Measurements from ENCODE around the gene HAUS5. TPM values are rescaled to one million over a fixed set of nuclear protein-coding genes. Genes with fewer than 3 reads are reported as not detected.

Gene HAUS5
- total and polyA plus RNA-seq, 10 donors, result 10.3 to 24.4 (median 18.6) TPM

GRCh38 chr19:35670686-35671085 is 58.2 kb downstream of the HAUS5 start:
- Histone ChIP-seq H3K4me3 (no peak overlapping the region), H3K9me3 (no peaks in the 10 kb centered on the region), H3K27me3 (replicated peaks in 1 of 7) (peaks cover 0 to 56% (median 19%) of the 10 kb centered on the region in 7 donors), H3K27ac (no peak overlapping the region), H3K4me1 (peaks cover 0 to 13% (median 9%) of the 10 kb centered on the region in 6 donors), H3K36me3 (peaks cover 0 to 5% (median 0%) of the 10 kb centered on the region in 6 donors)
- DNase-seq, result no peak
- intact Hi-C loops (cut with DNase I; ENCODE audit: low total_unique reads), result no loop called here
- WGBS, 5 donors, result 72 to 95% (median 77%) methylated on average over 1 of the region's 1 CpG
- TF ChIP-seq, protein P1, sequence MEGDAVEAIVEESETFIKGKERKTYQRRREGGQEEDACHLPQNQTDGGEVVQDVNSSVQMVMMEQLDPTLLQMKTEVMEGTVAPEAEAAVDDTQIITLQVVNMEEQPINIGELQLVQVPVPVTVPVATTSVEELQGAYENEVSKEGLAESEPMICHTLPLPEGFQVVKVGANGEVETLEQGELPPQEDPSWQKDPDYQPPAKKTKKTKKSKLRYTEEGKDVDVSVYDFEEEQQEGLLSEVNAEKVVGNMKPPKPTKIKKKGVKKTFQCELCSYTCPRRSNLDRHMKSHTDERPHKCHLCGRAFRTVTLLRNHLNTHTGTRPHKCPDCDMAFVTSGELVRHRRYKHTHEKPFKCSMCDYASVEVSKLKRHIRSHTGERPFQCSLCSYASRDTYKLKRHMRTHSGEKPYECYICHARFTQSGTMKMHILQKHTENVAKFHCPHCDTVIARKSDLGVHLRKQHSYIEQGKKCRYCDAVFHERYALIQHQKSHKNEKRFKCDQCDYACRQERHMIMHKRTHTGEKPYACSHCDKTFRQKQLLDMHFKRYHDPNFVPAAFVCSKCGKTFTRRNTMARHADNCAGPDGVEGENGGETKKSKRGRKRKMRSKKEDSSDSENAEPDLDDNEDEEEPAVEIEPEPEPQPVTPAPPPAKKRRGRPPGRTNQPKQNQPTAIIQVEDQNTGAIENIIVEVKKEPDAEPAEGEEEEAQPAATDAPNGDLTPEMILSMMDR (IDR thresholded peaks at IDR 0.05 in 8 of 11, conservative IDR thresholded peaks at IDR 0.05 in 3 of 11), result no peak
- TF ChIP-seq POLR2A (IDR thresholded peaks at IDR 0.05) (no peak), POLR2AphosphoS5 (IDR thresholded peaks at IDR 0.05) (no peak)

GRCh38 chr19:35671818-35672217 is 59.3 kb downstream of the HAUS5 start:
- intact Hi-C loops (cut with DNase I; ENCODE audit: low total_unique reads), result no loop called here
- peaks cover 0 to 61% (median 21%) of the 10 kb centered on the region in 7 donors for H3K27me3 ChIP-seq (replicated peaks in 1 of 7)

GRCh38 chr19:35673121-35673804 is 60.7 kb downstream of the HAUS5 start:
- H3K4me3 ChIP-seq, result peak overlapping the region in 6 of 8 donors; percentile 17 to 69 (median 36)
- H3K9me3 ChIP-seq, result no peaks in the 10 kb centered on the region
- no peaks in the 10 kb centered on the region for H3K36me3 ChIP-seq
- H3K4me1 ChIP-seq, result peaks cover 0 to 13% (median 9%) of the 10 kb centered on the region in 6 donors
- no peak for TF ChIP-seq POLR2A (IDR thresholded peaks at IDR 0.05)
- no peak for TF ChIP-seq POLR2AphosphoS5 (IDR thresholded peaks at IDR 0.05)
- TF ChIP-seq, protein P1 (IDR thresholded peaks at IDR 0.05 in 8 of 11, conservative IDR thresholded peaks at IDR 0.05 in 3 of 11), result no peak
- 4 to 10% (median 6%) methylated on average over 26 to 39 of the region's 39 CpGs for WGBS, 5 donors
- peak overlapping the region in 1 of 8 donors; percentile 36 for H3K27ac ChIP-seq
- intact Hi-C loops (cut with DNase I; ENCODE audit: low total_unique reads), result no loop called here
- H3K27me3 ChIP-seq (replicated peaks in 1 of 7), result peaks cover 0 to 67% (median 21%) of the 10 kb centered on the region in 7 donors
- DNase-seq, result peak; percentile 77

More at GRCh38 chr19:35671818-35672217, 59.3 kb downstream of the HAUS5 start:
- DNase-seq, result no peak
- no peaks in the 10 kb centered on the region for H3K9me3 ChIP-seq
- TF ChIP-seq, protein P1 (IDR thresholded peaks at IDR 0.05 in 8 of 11, conservative IDR thresholded peaks at IDR 0.05 in 3 of 11), result no peak
- TF ChIP-seq POLR2AphosphoS5 (IDR thresholded peaks at IDR 0.05), result no peak
- TF ChIP-seq POLR2A (IDR thresholded peaks at IDR 0.05), result no peak
- no peaks in the 10 kb centered on the region for H3K36me3 ChIP-seq
- H3K27ac ChIP-seq, result no peak overlapping the region
- 33 to 56% (median 49%) methylated on average over 3 of the region's 3 CpGs for WGBS, 5 donors
- H3K4me3 ChIP-seq, result no peak overlapping the region
- H3K4me1 ChIP-seq, result peaks cover 0 to 13% (median 9%) of the 10 kb centered on the region in 6 donors

Other genes starting within 250 kb of the HAUS5 start
- gene GPR42, start 241.7 kb upstream of the HAUS5 start, total RNA-seq, result under 1 TPM in 3 of 7 donors, not detected in 4; 0.60 to 0.67 (median 0.66) TPM
- gene GPR42, start 241.7 kb upstream of the HAUS5 start, polyA plus RNA-seq, result under 1 TPM in 1 of 3 donors, not detected in 2; 0.09 TPM
- 10 to 100 TPM in 5 of 7 donors, 1 to 10 TPM in 2; 3.0 to 53.5 (median 12.6) TPM for gene FFAR2, start 164.5 kb upstream of the HAUS5 start, total RNA-seq
- 1 to 10 TPM in 2 of 3 donors, under 1 TPM in 1; 0.89 to 9.0 (median 5.7) TPM for gene FFAR2, start 164.5 kb upstream of the HAUS5 start, polyA plus RNA-seq
- gene KRTDAP, start 122.3 kb upstream of the HAUS5 start, total RNA-seq, result 1 to 10 TPM in 1 of 7 donors, not detected in 6; 3.1 TPM
- gene KRTDAP, start 122.3 kb upstream of the HAUS5 start, polyA plus RNA-seq, result not detected
- gene DMKN, start 99.1 kb upstream of the HAUS5 start, total RNA-seq, result 10 to 100 TPM in 2 of 7 donors, 1 to 10 TPM in 5; 2.5 to 17.9 (median 4.4) TPM
- 10 to 100 TPM in 2 of 3 donors, 1 to 10 TPM in 1; 7.2 to 15.3 (median 10.7) TPM for gene DMKN, start 99.1 kb upstream of the HAUS5 start, polyA plus RNA-seq
- gene SBSN, start 84.4 kb upstream of the HAUS5 start, total RNA-seq, result not detected
- gene SBSN, start 84.4 kb upstream of the HAUS5 start, polyA plus RNA-seq, result under 1 TPM; 0.05 to 0.33 (median 0.19) TPM
- gene GAPDHS, start 79.3 kb upstream of the HAUS5 start, total RNA-seq, result under 1 TPM in 1 of 7 donors, not detected in 6; 0.17 TPM
- gene GAPDHS, start 79.3 kb upstream of the HAUS5 start, polyA plus RNA-seq, result under 1 TPM in 2 of 3 donors, not detected in 1; 0.13 to 0.14 TPM
- gene TMEM147, start 67.1 kb upstream of the HAUS5 start, total RNA-seq, result 10 to 100 TPM; 47.6 to 67.7 (median 50.4) TPM
- gene TMEM147, start 67.1 kb upstream of the HAUS5 start, polyA plus RNA-seq, result 10 to 100 TPM; 57.9 to 88.7 (median 78.7) TPM
- not detected for gene ATP4A, start 49.1 kb upstream of the HAUS5 start, total RNA-seq
- gene ATP4A, start 49.1 kb upstream of the HAUS5 start, polyA plus RNA-seq, result not detected
- not detected for gene PMIS2, start 26.6 kb upstream of the HAUS5 start, total RNA-seq
- not detected for gene PMIS2, start 26.6 kb upstream of the HAUS5 start, polyA plus RNA-seq
- 10 to 100 TPM; 48.2 to 63.4 (median 59.6) TPM for gene RBM42, start 16.3 kb downstream of the HAUS5 start, total RNA-seq
- 10 to 100 TPM; 48.8 to 71.9 (median 58.1) TPM for gene RBM42, start 16.3 kb downstream of the HAUS5 start, polyA plus RNA-seq
- under 1 TPM in 2 of 7 donors, not detected in 5; 0.43 to 0.57 TPM for gene ETV2, start 29.0 kb downstream of the HAUS5 start, total RNA-seq
- gene ETV2, start 29.0 kb downstream of the HAUS5 start, polyA plus RNA-seq, result 1 to 10 TPM in 2 of 3 donors, under 1 TPM in 1; 0.99 to 1.2 (median 1.1) TPM
- gene COX6B1, start 35.6 kb downstream of the HAUS5 start, total RNA-seq, result 100 to 1,000 TPM; 208 to 672 (median 255) TPM
- gene COX6B1, start 35.6 kb downstream of the HAUS5 start, polyA plus RNA-seq, result 100 to 1,000 TPM; 640 to 837 (median 717) TPM
- gene UPK1A, start 53.8 kb downstream of the HAUS5 start, total RNA-seq, result not detected
- under 1 TPM in 1 of 3 donors, not detected in 2; 0.11 TPM for gene UPK1A, start 53.8 kb downstream of the HAUS5 start, polyA plus RNA-seq
- 1 to 10 TPM; 2.5 to 6.9 (median 4.0) TPM for gene ZBTB32, start 91.8 kb downstream of the HAUS5 start, total RNA-seq
- 1 to 10 TPM; 3.0 to 8.2 (median 4.8) TPM for gene ZBTB32, start 91.8 kb downstream of the HAUS5 start, polyA plus RNA-seq
- 10 to 100 TPM; 36.6 to 58.2 (median 50.7) TPM for gene KMT2B, start 105.3 kb downstream of the HAUS5 start, total RNA-seq
- 10 to 100 TPM; 17.6 to 37.2 (median 27.6) TPM for gene KMT2B, start 105.3 kb downstream of the HAUS5 start, polyA plus RNA-seq
- 10 to 100 TPM; 16.5 to 64.7 (median 43.5) TPM for gene IGFLR1, start 129.7 kb downstream of the HAUS5 start, total RNA-seq
- gene IGFLR1, start 129.7 kb downstream of the HAUS5 start, polyA plus RNA-seq, result 10 to 100 TPM; 30.1 to 62.9 (median 49.3) TPM
- 10 to 100 TPM; 27.3 to 65.1 (median 29.7) TPM for gene U2AF1L4, start 132.7 kb downstream of the HAUS5 start, total RNA-seq
- 10 to 100 TPM; 27.2 to 96.5 (median 60.7) TPM for gene U2AF1L4, start 132.7 kb downstream of the HAUS5 start, polyA plus RNA-seq
- gene PSENEN, start 132.9 kb downstream of the HAUS5 start, total RNA-seq, result 10 to 100 TPM; 37.5 to 55.7 (median 47.6) TPM
- 10 to 100 TPM; 61.9 to 71.3 (median 62.1) TPM for gene PSENEN, start 132.9 kb downstream of the HAUS5 start, polyA plus RNA-seq
- gene LIN37, start 135.8 kb downstream of the HAUS5 start, total RNA-seq, result 10 to 100 TPM in 5 of 7 donors, 1 to 10 TPM in 2; 7.0 to 19.5 (median 10.7) TPM
- 10 to 100 TPM; 13.7 to 28.5 (median 18.5) TPM for gene LIN37, start 135.8 kb downstream of the HAUS5 start, polyA plus RNA-seq
- gene HSPB6, start 144.3 kb downstream of the HAUS5 start, total RNA-seq, result 1 to 10 TPM; 2.1 to 5.9 (median 4.3) TPM
- 10 to 100 TPM in 1 of 3 donors, 1 to 10 TPM in 2; 2.9 to 11.0 (median 5.8) TPM for gene HSPB6, start 144.3 kb downstream of the HAUS5 start, polyA plus RNA-seq
- gene PROSER3, start 145.4 kb downstream of the HAUS5 start, total RNA-seq, result 10 to 100 TPM in 6 of 7 donors, 1 to 10 TPM in 1; 6.6 to 25.2 (median 16.3) TPM
- 1 to 10 TPM; 2.0 to 8.4 (median 2.1) TPM for gene PROSER3, start 145.4 kb downstream of the HAUS5 start, polyA plus RNA-seq
- gene ARHGAP33, start 162.8 kb downstream of the HAUS5 start, total RNA-seq, result 10 to 100 TPM in 6 of 7 donors, 1 to 10 TPM in 1; 7.4 to 25.2 (median 14.4) TPM
- gene ARHGAP33, start 162.8 kb downstream of the HAUS5 start, polyA plus RNA-seq, result 10 to 100 TPM in 1 of 3 donors, 1 to 10 TPM in 2; 3.1 to 10.9 (median 5.1) TPM
- gene PRODH2, start 200.1 kb downstream of the HAUS5 start, total RNA-seq, result not detected
- gene PRODH2, start 200.1 kb downstream of the HAUS5 start, polyA plus RNA-seq, result under 1 TPM in 1 of 3 donors, not detected in 2; 0.06 TPM
- gene NPHS1, start 239.8 kb downstream of the HAUS5 start, total RNA-seq, result under 1 TPM in 2 of 7 donors, not detected in 5; 0.20 to 0.60 TPM
- under 1 TPM; 0.10 to 0.58 (median 0.13) TPM for gene NPHS1, start 239.8 kb downstream of the HAUS5 start, polyA plus RNA-seq
- gene KIRREL2, start 244.2 kb downstream of the HAUS5 start, total RNA-seq, result under 1 TPM in 1 of 7 donors, not detected in 6; 0.17 TPM
- under 1 TPM; 0.10 to 0.27 (median 0.11) TPM for gene KIRREL2, start 244.2 kb downstream of the HAUS5 start, polyA plus RNA-seq